GM12801 (cell line): ENCODE data around the gene FSTL5.

ENCODE experiments used
- CTCF ChIP-seq: IDR thresholded peaks from one replicate; pipeline ENCODE4 v1.5.1; 2011; ENCODE audit warnings: control low read depth; ENCODE audit not compliant: insufficient read length; ENCODE audit errors: extremely low read depth

Gene FSTL5

GRCh38 chr4:161564230-161564834 lies 599.5 kb downstream of the FSTL5 start:
- no peak for TF ChIP-seq CTCF

- TF ChIP-seq CTCF: no peak
Measured at GRCh38 chr4:161555689-161556660, 607.8 kb downstream of the FSTL5 start.

GRCh38 chr4:161554372-161554990 lies 609.3 kb downstream of the FSTL5 start:
- no peak for TF ChIP-seq CTCF

GRCh38 chr4:161546902-161547301 lies 616.9 kb downstream of the FSTL5 start:
- no peak for TF ChIP-seq CTCF

- no peak for TF ChIP-seq CTCF
Measured at GRCh38 chr4:161540265-161540664, 623.5 kb downstream of the FSTL5 start.

GRCh38 chr4:161538941-161539340 lies 624.9 kb downstream of the FSTL5 start:
- no peak for TF ChIP-seq CTCF

GRCh38 chr4:161530710-161531109 lies 633.1 kb downstream of the FSTL5 start:
- TF ChIP-seq CTCF: no peak
